ENCODE data around the gene ICE1.
"Not testable (repeated sequence)": the region's sequence is repeated elsewhere in the genome, so short reads cannot be mapped to it uniquely, and the experiment has no call there.

ICE1 gene

GRCh38 chr5:5413856-5414255, 8.6 kb upstream of the ICE1 start:
- H3K27ac Mint-ChIP-seq (ENCODE audit: low read depth); ATAC-seq (replicated peaks; ENCODE audit: extremely low read depth, poor library complexity, severe bottlenecking); H3K4me3 Mint-ChIP-seq; H3K9me3 Mint-ChIP-seq; DNase-seq (ENCODE audit: low spot score in 2 of 2); H3K27me3 Mint-ChIP-seq; H3K36me3 Mint-ChIP-seq (ENCODE audit: insufficient read depth): not testable (repeated sequence)
- H3K4me1 Mint-ChIP-seq: peaks cover 10% of the 10 kb centered on the region

- H3K4me3 Mint-ChIP-seq: no peak overlapping the region
- ATAC-seq (replicated peaks; ENCODE audit: extremely low read depth, poor library complexity, severe bottlenecking) (no peak), DNase-seq (ENCODE audit: low spot score in 2 of 2) (no peak)
- no peak overlapping the region for H3K27ac Mint-ChIP-seq (ENCODE audit: low read depth)
- H3K4me1 Mint-ChIP-seq: peaks cover 10% of the 10 kb centered on the region
- no peaks in the 10 kb centered on the region for H3K27me3 Mint-ChIP-seq
- H3K36me3 Mint-ChIP-seq (ENCODE audit: insufficient read depth): peaks cover 4% of the 10 kb centered on the region
- H3K9me3 Mint-ChIP-seq: no peaks in the 10 kb centered on the region
Observed at GRCh38 chr5:5414999-5415398, 7.5 kb upstream of the ICE1 start.

DNA sequence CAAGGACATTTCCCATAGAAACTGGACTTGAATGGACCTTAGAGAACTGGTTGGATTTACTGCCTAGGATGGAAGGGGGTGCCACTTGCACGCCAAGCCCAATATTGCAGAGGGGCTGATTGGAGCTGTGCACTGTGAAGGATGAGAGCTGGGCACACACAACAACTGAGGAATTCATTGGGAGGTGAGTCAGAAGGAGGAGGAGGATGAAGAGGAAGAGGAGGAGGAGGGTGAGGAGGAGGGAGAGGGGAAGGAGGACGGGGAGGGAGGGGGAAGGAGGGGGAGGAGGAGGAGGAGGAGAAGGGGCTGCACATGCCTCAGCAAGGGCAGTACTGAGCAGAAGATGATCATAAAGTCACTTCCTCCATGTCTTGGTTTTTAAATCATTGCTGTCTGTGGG, 5.7 kb upstream of the ICE1 start:
- H3K4me1 Mint-ChIP-seq: peaks cover 23% of the 10 kb centered on the region
- peaks cover 7% of the 10 kb centered on the region for H3K36me3 Mint-ChIP-seq (ENCODE audit: insufficient read depth)
- no peak overlapping the region for H3K27ac Mint-ChIP-seq (ENCODE audit: low read depth)
- ATAC-seq (replicated peaks; ENCODE audit: extremely low read depth, poor library complexity, severe bottlenecking) (no peak), DNase-seq (ENCODE audit: low spot score in 2 of 2) (no peak)
- H3K27me3 Mint-ChIP-seq: no peaks in the 10 kb centered on the region
- H3K4me3 Mint-ChIP-seq: no peak overlapping the region
- H3K9me3 Mint-ChIP-seq: no peaks in the 10 kb centered on the region

- Mint-ChIP-seq H3K36me3 (ENCODE audit: insufficient read depth) (peaks cover 10% of the 10 kb centered on the region), H3K27ac (ENCODE audit: low read depth) (no peak overlapping the region), H3K9me3 (no peaks in the 10 kb centered on the region), H3K27me3 (no peaks in the 10 kb centered on the region), H3K4me1 (peaks cover 21% of the 10 kb centered on the region), H3K4me3 (no peak overlapping the region)
- DNase-seq (ENCODE audit: low spot score in 2 of 2) (no peak), ATAC-seq (replicated peaks; ENCODE audit: extremely low read depth, poor library complexity, severe bottlenecking) (no peak)
Observed at GRCh38 chr5:5418006-5418405, 4.5 kb upstream of the ICE1 start.

DNA sequence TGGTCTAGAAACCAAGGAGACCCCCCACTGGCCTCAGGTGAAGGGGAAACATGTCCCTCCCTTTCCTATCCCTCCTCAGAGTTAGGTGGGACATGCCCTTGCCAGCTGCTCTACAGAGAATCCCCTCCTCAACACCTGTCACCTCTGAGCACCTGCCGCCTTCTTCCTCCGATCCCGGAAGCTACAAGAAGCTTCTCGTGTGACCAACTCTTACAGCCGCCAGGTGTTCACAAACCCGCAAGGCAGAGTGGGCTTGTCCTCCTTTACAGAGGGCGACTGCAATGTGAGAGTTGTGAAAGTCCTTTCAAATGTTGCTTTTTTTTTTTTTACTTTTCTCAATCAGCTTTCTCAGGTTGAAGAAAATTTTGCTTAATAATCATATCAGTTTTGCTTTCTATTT, 3.7 kb upstream of the ICE1 start:
- H3K4me1 Mint-ChIP-seq: peaks cover 18% of the 10 kb centered on the region
- no peak overlapping the region for H3K4me3 Mint-ChIP-seq
- DNase-seq (ENCODE audit: low spot score in 2 of 2): no peak
- no peak overlapping the region for H3K27ac Mint-ChIP-seq (ENCODE audit: low read depth)
- H3K9me3 Mint-ChIP-seq: no peaks in the 10 kb centered on the region
- peaks cover 10% of the 10 kb centered on the region for H3K36me3 Mint-ChIP-seq (ENCODE audit: insufficient read depth)
- no peak for ATAC-seq (replicated peaks; ENCODE audit: extremely low read depth, poor library complexity, severe bottlenecking)
- H3K27me3 Mint-ChIP-seq: no peaks in the 10 kb centered on the region

- DNase-seq (ENCODE audit: low spot score in 2 of 2) (no peak), ATAC-seq (replicated peaks; ENCODE audit: extremely low read depth, poor library complexity, severe bottlenecking) (no peak)
- Mint-ChIP-seq H3K27ac (ENCODE audit: low read depth) (no peak overlapping the region), H3K9me3 (no peaks in the 10 kb centered on the region), H3K27me3 (no peaks in the 10 kb centered on the region), H3K4me1 (peaks cover 18% of the 10 kb centered on the region), H3K36me3 (ENCODE audit: insufficient read depth) (peaks cover 8% of the 10 kb centered on the region), H3K4me3 (no peak overlapping the region)
Observed at GRCh38 chr5:5419291-5420210, 2.9 kb upstream of the ICE1 start.

GRCh38 chr5:5420251-5420650, 2.2 kb upstream of the ICE1 start:
- H3K27me3 Mint-ChIP-seq: no peaks in the 10 kb centered on the region
- H3K4me3 Mint-ChIP-seq: no peak overlapping the region
- H3K27ac Mint-ChIP-seq (ENCODE audit: low read depth): no peak overlapping the region
- peaks cover 8% of the 10 kb centered on the region for H3K36me3 Mint-ChIP-seq (ENCODE audit: insufficient read depth)
- ATAC-seq (replicated peaks; ENCODE audit: extremely low read depth, poor library complexity, severe bottlenecking) (no peak), DNase-seq (ENCODE audit: low spot score in 2 of 2) (no peak)
- peaks cover 18% of the 10 kb centered on the region for H3K4me1 Mint-ChIP-seq
- no peaks in the 10 kb centered on the region for H3K9me3 Mint-ChIP-seq

DNA sequence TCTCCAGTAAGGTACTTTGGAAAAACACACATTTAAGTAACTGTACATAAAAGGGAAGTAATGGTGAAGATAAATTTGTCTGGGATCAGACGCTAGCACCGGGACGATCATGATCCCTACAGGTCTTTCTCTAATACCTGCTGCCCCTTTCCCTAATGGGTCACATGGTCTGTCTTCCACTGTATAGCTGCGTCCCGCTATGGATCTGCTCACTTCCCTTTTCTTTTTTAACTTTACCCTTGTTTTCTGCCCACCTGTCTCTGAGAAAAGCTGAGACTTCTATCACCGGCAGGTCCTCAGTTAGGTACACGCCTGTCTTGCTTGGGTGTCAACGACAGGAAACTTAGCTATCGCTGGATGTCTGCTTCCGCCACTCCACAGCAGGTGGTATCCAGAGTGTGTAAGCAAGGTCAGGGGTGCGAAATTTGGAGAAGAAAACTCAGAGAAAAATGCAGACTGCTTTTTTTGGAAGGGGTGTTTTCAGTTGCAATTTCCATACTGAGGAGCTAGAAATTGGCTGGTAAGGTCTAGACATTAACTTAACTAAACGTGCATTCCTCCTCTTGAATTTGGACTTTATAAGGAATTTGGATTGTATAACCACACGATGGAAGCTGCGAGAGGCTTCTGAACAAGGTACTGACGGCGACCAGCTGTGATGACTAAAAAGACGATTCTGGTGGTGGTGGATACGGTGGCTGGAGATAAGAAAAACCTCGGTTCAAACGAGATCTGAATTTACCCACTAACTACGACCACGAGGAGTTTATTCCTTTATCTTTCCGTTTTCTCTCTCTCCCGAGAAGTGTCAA, 1.1 kb upstream of the ICE1 start:
- Mint-ChIP-seq H3K4me1 (peaks cover 18% of the 10 kb centered on the region), H3K4me3 (no peak overlapping the region), H3K36me3 (ENCODE audit: insufficient read depth) (peaks cover 7% of the 10 kb centered on the region), H3K27me3 (no peaks in the 10 kb centered on the region), H3K9me3 (no peaks in the 10 kb centered on the region), H3K27ac (ENCODE audit: low read depth) (no peak overlapping the region)
- ATAC-seq (replicated peaks; ENCODE audit: extremely low read depth, poor library complexity, severe bottlenecking): no peak
- peak in 1 of 2 donors; percentile 12 for DNase-seq (ENCODE audit: low spot score in 2 of 2)

- peak; percentile 24 for ATAC-seq (replicated peaks; ENCODE audit: extremely low read depth, poor library complexity, severe bottlenecking)
Observed at GRCh38 chr5:5422819-5423515, 490 bp downstream of the ICE1 start.

DNA sequence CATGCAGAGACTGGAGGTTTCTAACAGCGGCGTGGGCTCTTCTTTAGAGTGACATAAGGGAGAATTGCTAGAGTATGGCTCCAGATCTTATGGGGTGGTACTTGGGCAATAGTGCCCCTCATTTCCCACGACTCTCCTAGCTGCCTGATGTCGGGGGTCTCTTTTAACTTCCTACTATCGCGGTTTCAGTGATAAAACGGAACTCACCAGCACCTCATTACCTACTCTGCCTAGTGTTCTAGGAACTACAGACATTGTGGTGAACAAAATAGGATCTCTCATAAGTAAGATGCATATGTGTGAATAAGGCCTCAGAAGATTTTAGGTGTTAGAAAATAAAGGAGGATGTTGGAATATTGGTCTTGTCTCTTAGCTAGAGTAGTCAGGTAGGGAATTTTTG, 1.1 kb downstream of the ICE1 start:
- no peaks in the 10 kb centered on the region for H3K27me3 Mint-ChIP-seq
- H3K36me3 Mint-ChIP-seq (ENCODE audit: insufficient read depth): peaks cover 6% of the 10 kb centered on the region
- H3K9me3 Mint-ChIP-seq: no peaks in the 10 kb centered on the region
- H3K27ac Mint-ChIP-seq (ENCODE audit: low read depth): no peak overlapping the region
- H3K4me3 Mint-ChIP-seq: no peak overlapping the region
- DNase-seq (ENCODE audit: low spot score in 2 of 2): no peak
- H3K4me1 Mint-ChIP-seq: peaks cover 23% of the 10 kb centered on the region
- no peak for ATAC-seq (replicated peaks; ENCODE audit: extremely low read depth, poor library complexity, severe bottlenecking)

More at GRCh38 chr5:5422819-5423515, 490 bp downstream of the ICE1 start:
- H3K27ac Mint-ChIP-seq (ENCODE audit: low read depth): no peak overlapping the region
- H3K4me3 Mint-ChIP-seq: no peak overlapping the region
- peaks cover 18% of the 10 kb centered on the region for H3K4me1 Mint-ChIP-seq
- DNase-seq (ENCODE audit: low spot score in 2 of 2): no peak
- peaks cover 6% of the 10 kb centered on the region for H3K36me3 Mint-ChIP-seq (ENCODE audit: insufficient read depth)
- H3K9me3 Mint-ChIP-seq: no peaks in the 10 kb centered on the region
- H3K27me3 Mint-ChIP-seq: no peaks in the 10 kb centered on the region

DNA sequence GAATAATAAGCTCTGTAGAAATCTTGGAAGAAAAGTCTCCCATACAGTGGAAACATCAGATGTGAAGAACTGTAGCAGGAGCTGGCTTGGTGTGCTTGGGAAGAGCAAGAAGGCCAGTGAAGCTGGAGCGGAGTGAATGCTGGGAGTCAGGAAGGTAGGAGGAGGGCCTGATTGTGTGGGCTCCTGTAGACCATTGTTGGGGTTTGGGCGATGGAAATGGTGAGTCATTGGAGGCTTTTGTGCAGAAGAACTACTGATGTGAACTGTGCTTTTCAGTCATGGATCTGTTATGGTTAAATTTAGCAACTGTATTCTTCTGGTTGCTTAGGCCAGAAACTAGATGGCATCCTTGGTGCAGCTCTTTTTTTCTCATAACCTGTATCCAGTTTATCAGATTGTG, 2.3 kb downstream of the ICE1 start:
- DNase-seq (ENCODE audit: low spot score in 2 of 2): no peak
- Mint-ChIP-seq H3K4me1 (peaks cover 34% of the 10 kb centered on the region), H3K4me3 (no peak overlapping the region), H3K9me3 (no peaks in the 10 kb centered on the region), H3K27me3 (no peaks in the 10 kb centered on the region), H3K27ac (ENCODE audit: low read depth) (no peak overlapping the region), H3K36me3 (ENCODE audit: insufficient read depth) (peaks cover 6% of the 10 kb centered on the region)
- ATAC-seq (replicated peaks; ENCODE audit: extremely low read depth, poor library complexity, severe bottlenecking): no peak

- Mint-ChIP-seq H3K27ac (ENCODE audit: low read depth) (peak overlapping the region; percentile 69), H3K36me3 (ENCODE audit: insufficient read depth) (peaks cover under 1% of the 10 kb centered on the region)
Observed at GRCh38 chr5:5430136-5430535, 7.7 kb downstream of the ICE1 start.

More at GRCh38 chr5:5430136-5430535, 7.7 kb downstream of the ICE1 start:
- Mint-ChIP-seq H3K4me3 (no peak overlapping the region), H3K27me3 (no peaks in the 10 kb centered on the region), H3K4me1 (peaks cover 58% of the 10 kb centered on the region), H3K9me3 (no peaks in the 10 kb centered on the region)
- ATAC-seq (replicated peaks; ENCODE audit: extremely low read depth, poor library complexity, severe bottlenecking) (no peak), DNase-seq (ENCODE audit: low spot score in 2 of 2) (no peak)
